ENCODE results near the gene CGNL1.

Gene CGNL1

GRCh38 chr15:57540211-57540610 is 163.9 kb downstream of the CGNL1 start:
- Histone ChIP-seq H3K36me3 (no peaks in the 10 kb centered on the region), H3K4me1 (peaks cover 9% of the 10 kb centered on the region), H3K4me3 (ENCODE audit: low read depth, low read length) (no peak overlapping the region), H3K27me3 (no peaks in the 10 kb centered on the region), H3K9me3 (no peaks in the 10 kb centered on the region)
- no peak for TF ChIP-seq CTCF (IDR thresholded peaks at IDR 0.05; ENCODE audit: low read depth, low read length)
- DNase-seq = no peak

- DNase-seq = no peak
- H3K36me3 ChIP-seq = no peaks in the 10 kb centered on the region
- peaks cover 9% of the 10 kb centered on the region for H3K4me1 ChIP-seq
- TF ChIP-seq CTCF (IDR thresholded peaks at IDR 0.05; ENCODE audit: low read depth, low read length) = no peak
- H3K27me3 ChIP-seq = no peaks in the 10 kb centered on the region
- H3K4me3 ChIP-seq (ENCODE audit: low read depth, low read length) = no peak overlapping the region
- H3K9me3 ChIP-seq = no peaks in the 10 kb centered on the region
Measured at GRCh38 chr15:57540736-57541135, 164.4 kb downstream of the CGNL1 start.

- Histone ChIP-seq H3K36me3 (no peaks in the 10 kb centered on the region), H3K4me1 (peaks cover 9% of the 10 kb centered on the region), H3K9me3 (no peaks in the 10 kb centered on the region), H3K4me3 (ENCODE audit: low read depth, low read length) (no peak overlapping the region), H3K27me3 (no peaks in the 10 kb centered on the region)
- no peak for DNase-seq
- no peak for TF ChIP-seq CTCF (IDR thresholded peaks at IDR 0.05; ENCODE audit: low read depth, low read length)
Measured at GRCh38 chr15:57541271-57541670, 165.0 kb downstream of the CGNL1 start.

GRCh38 chr15:57541805-57542504 is 165.7 kb downstream of the CGNL1 start:
- peak; percentile 93 for TF ChIP-seq CTCF (IDR thresholded peaks at IDR 0.05; ENCODE audit: low read depth, low read length)
- Histone ChIP-seq H3K4me1 (peaks cover 5% of the 10 kb centered on the region), H3K4me3 (ENCODE audit: low read depth, low read length) (no peak overlapping the region), H3K36me3 (no peaks in the 10 kb centered on the region), H3K9me3 (no peaks in the 10 kb centered on the region), H3K27me3 (no peaks in the 10 kb centered on the region)
- DNase-seq = peak; percentile 80

- Histone ChIP-seq H3K36me3 (no peaks in the 10 kb centered on the region), H3K9me3 (no peaks in the 10 kb centered on the region), H3K4me3 (ENCODE audit: low read depth, low read length) (no peak overlapping the region), H3K4me1 (peaks cover 4% of the 10 kb centered on the region; the same call in 1 of the 2 replicates), H3K27me3 (no peaks in the 10 kb centered on the region)
- no peak for TF ChIP-seq CTCF (IDR thresholded peaks at IDR 0.05; ENCODE audit: low read depth, low read length)
- DNase-seq = no peak
Measured at GRCh38 chr15:57542505-57542817, 166.2 kb downstream of the CGNL1 start.

GRCh38 chr15:57544848-57545480 is 168.7 kb downstream of the CGNL1 start:
- Histone ChIP-seq H3K4me3 (ENCODE audit: low read depth, low read length) (no peak overlapping the region), H3K4me1 (no peaks in the 10 kb centered on the region; the same call in 1 of the 2 replicates), H3K27me3 (no peaks in the 10 kb centered on the region), H3K9me3 (no peaks in the 10 kb centered on the region), H3K36me3 (no peaks in the 10 kb centered on the region)
- no peak for TF ChIP-seq CTCF (IDR thresholded peaks at IDR 0.05; ENCODE audit: low read depth, low read length)
- DNase-seq = no peak
